GM11168 (cell line): ENCODE results near the gene SUCNR1.
"Not testable (repeated sequence)": the region's sequence is repeated elsewhere in the genome, so short reads cannot be mapped to it uniquely, and the experiment has no call there.

ENCODE experiments used
- in situ Hi-C: fragments of 300-500 bp; cut with MboI; formaldehyde crosslinking; loops from one replicate; pipeline ENCODE4 v1.12.0; 2022; ENCODE audit warnings: low sequenced_read_pairs; ENCODE audit not compliant: unreplicated experiment

Gene SUCNR1, protein sequence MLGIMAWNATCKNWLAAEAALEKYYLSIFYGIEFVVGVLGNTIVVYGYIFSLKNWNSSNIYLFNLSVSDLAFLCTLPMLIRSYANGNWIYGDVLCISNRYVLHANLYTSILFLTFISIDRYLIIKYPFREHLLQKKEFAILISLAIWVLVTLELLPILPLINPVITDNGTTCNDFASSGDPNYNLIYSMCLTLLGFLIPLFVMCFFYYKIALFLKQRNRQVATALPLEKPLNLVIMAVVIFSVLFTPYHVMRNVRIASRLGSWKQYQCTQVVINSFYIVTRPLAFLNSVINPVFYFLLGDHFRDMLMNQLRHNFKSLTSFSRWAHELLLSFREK

DNA sequence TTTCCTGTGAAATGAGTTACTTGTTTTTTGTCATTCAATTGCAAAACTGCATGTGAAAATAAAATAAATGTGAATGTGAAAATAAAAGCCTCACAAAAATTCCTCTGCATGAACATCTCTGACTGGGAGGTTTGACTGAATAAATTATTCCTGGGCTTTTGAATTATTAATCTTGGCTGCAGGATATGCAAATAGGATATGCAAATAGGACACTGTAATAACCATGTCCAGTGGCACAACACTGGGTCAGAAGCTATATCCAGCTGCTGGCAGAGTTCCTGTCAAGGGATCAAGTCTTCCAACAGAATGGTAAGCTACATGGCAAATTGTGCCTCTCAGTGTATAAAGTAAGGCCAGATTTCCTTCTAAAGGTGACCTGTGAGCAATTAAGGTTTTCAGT, at the start of gene SUCNR1:
SUCNR1 (plus strand) TSS at position 246 of the 400 bp plus-strand sequence. CDS start 6,250 bp downstream, outside the sequence.
- in situ Hi-C loops = no loop called here

DNA sequence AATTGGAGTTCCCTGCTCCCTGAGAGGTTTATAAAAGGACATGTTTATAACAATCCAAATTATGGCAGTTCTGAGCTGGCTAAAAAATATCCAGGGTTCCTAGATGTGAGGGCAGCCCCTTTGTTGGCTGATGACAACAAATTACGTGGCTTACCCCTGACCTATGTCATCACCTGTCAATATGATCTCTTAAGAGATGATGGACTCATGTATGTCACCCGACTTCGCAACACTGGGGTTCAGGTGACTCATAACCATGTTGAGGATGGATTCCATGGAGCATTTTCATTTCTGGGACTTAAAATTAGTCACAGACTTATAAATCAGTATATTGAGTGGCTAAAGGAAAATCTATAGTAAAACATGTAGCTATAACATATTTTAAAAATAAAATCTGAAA, 45.6 kb upstream of the SUCNR1 start:
- in situ Hi-C loops = loop anchor here (25.0 kb wide), 1 partner anchor 391 kb away; no protein-coding TSS in a partner anchor

DNA sequence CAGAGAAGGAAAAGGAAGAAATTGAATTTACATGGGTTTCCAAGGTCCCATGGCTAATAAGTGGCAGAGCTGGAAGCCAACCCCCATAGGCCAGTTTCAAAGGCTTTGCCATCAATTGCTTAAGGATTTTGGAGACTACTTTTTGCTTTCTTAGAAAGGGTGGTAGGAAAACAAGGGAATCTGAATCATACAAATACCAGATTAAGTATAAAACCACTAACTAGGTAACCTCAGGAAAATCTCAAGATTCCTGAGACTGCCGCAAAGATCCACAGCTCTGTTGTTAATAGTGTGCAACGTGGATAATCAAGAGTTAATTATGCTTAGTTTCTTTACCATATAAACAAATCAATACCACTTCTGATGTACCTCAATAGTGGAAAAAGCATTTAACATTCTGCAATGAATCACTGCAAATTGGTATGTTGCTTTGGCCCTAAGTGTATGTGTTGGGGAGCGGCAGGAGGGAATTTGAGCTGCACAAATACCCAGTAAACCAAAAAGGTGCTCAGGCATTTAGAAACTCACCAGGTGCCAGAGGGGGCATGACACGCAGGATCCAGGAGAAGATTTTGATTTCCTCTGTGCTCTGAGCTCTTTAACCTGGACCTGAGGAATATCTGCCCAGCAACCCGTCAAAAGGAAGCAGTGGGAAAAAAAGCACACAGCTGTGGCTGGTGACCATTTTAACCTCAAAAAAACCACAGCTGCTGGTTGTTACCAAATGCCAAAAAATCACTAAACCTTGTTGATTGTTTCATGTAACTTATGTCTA, 37.5 kb upstream of the SUCNR1 start:
- in situ Hi-C loops = loop anchor here (25.0 kb wide), 1 partner anchor 399 kb away; no protein-coding TSS in a partner anchor

DNA sequence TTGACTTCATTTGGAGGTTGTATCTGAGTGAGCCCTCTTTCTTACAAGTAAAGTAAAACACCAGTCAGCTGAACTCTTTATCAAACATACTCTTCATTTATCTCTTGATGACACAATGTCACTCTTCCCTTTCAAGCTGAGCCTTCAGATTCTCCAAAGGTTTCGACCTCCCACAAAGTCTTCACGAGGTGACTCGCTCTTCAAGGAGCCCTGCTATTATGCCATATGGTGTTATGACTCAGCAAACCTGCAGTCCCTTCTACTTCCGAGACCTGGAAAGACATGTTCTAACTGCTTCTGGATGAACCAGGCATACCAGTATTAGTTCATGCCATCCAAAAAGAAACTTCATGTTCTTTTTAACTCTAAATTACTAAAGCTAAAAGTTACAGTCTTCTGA, 36.4 kb upstream of the SUCNR1 start:
- in situ Hi-C loops = loop anchor here (25.0 kb wide), 1 partner anchor 400 kb away; no protein-coding TSS in a partner anchor

DNA sequence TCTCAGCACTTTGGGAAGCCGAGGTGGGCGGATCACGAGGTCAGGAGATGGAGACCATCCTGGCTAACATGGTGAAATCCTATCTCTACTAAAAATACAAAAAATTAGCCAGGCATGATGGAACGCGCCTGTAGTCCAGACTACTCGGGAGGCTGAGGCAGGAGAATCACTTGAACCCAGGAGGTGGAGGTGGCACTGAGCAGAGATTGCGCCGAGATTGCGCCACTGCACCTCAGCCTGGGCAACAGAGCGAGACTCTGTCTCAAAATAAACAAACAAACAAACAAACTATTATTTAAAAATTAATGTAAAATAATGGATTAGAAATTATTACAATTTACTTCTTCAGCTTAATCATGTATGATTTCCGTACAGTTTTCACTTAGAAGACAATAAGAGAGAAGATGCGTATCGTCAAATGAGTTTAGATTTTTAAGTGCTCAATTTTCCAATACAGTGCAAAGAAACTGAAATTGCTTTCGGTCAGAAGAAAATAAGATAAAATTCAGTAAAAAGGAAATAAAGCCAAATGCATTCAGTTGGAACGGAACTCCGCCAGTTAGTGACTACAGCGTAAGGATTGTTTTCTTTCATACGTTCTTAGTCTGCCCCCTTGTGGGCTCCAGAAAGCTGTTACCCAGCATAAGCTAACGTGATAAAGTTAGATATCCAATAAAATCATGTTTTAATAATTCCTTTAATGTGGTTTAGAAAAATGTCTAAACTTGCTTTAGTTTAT, 34.7 kb upstream of the SUCNR1 start:
- in situ Hi-C loops = loop anchor here (25.0 kb wide), 1 partner anchor 401 kb away; no protein-coding TSS in a partner anchor

DNA sequence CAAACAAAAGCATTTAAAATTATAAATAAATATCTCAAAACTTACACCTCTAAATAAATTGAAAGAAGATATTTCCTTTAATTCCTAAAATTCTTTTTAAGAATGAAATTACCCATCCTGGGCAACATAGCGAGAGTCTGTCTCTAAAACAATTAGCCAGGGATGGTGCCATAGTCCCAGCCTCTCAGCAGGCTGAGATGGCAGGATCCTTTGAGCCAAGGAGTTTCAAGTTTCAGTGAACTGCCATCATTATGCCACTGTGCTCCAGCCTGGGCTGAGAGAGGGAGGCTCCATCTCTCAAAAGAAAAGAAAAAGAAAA, 34.2 kb upstream of the SUCNR1 start:
- in situ Hi-C loops = loop anchor here (25.0 kb wide), 1 partner anchor 402 kb away; no protein-coding TSS in a partner anchor

DNA sequence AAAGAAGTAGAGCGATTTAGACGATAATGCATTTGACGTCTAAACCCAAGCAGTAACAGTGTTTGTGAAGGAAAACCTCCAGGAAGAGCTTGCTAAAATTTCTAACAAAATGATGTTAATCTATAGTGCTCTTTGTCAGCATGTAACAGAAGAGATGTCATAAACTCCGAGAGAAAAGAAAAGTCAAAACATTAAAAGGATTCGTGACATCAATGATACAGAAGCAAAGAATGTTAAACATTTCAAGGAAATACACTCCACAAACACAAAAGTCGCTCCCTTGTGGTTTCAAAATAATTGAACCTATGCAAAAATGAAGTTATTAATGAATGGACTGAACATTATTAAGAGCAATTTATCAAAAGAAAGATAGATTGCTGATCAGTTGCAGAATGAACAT, 31.6 kb upstream of the SUCNR1 start:
- in situ Hi-C loops = loop anchor here (25.0 kb wide), 1 partner anchor 404 kb away; no protein-coding TSS in a partner anchor

DNA sequence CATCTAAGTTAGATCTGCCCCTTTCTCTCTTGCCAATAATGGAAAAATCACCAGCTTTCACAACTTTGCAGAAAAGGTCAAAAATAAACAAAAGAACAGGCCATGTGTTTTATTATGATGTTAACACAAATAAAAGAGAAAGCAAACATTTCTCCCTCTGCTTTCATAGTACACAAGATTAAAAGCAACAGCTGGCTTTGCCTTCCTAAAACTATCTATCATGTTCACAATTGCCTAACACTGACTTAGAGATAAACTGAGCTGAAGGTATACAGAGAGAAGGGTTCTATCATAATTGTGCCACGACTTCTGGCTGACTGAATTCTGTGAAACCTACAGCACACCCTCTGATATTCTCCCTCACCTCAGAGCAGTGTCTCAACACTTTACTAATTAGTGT, 30.2 kb upstream of the SUCNR1 start:
- in situ Hi-C loops = loop anchor here (25.0 kb wide), 1 partner anchor 406 kb away; no protein-coding TSS in a partner anchor

DNA sequence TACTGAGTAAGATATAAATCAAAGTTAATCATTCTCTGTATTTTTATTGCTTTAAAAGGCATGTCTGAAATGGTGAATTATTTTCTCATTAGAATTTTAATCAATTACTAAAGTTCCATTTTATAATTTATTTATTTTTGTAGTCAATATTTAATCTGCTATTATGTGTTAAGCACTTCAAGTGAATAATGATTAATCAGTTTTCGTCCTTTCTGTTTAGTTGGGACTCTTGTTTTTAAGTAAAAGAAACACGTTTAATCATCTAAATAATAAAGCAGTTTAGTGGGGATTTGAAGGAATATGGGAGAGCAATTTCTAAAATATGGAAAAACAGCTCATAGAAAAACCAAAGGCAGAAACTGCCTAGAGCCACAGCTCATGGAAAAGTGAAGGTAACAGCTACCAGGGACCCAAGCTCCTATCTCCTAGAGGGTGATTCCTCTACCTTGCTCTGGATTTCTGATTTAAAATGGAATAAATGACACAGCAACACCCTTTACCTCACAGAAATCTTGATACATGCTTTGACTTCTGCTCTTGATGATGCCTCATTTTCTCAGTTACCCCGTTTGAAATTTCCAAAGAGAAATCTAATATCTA, 28.0 kb upstream of the SUCNR1 start:
- in situ Hi-C loops = loop anchor here (25.0 kb wide), 1 partner anchor 408 kb away; no protein-coding TSS in a partner anchor

DNA sequence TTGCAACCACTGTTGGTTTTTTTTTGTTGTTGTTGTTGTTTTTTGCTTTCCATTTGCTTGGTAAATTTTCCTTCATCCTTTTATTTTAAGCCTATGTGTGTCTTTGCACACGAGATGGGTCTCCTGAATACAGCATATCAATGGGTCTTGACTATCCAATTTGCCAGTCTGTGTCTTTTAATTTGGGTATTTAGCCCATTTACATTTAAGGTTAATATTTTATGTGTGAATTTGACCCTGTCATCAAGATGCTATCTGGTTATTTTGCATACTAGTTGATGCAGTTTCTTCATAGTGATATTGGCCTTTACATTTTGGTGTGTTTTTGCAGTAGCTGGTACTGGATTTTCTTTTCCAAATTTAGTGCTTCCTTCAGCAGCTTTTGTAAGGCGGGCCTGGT, 23.4 kb upstream of the SUCNR1 start:
- in situ Hi-C loops = not testable (repeated sequence)

DNA sequence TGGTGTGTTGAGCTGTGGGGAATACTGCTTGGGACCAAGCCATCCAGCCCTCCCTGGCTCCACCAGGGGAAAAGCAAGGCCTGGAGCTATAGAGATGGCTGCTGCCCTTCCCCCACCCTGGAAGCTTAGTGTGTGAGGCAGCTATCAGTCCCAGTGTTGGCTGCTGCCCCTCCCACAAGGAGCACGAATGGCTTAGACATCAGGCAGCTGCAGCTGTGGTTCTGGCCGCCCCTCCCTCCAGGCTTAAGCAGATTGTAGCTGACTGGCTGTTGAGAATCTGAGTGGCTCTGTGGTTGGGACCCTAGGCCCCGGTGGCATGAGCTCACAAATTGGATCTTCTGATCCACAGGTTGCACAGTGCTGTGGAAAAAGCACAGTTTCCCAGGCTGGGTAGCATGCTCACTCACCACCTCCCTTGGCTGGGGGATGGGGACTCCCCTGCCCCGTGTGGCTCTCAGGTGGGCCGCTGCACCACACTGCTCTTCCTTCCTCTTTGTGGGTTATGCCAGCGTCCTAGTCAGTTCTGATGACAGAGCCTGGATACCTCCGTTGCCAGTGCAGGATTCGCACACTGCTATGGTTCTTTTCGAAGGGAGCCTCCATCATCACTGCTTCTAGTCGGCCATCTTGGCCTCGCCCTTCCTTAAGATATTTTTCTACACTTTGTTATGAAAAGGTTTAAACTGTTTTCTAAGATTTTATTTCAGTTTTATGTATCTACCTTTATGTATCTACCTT, 21.2 kb upstream of the SUCNR1 start:
- in situ Hi-C loops = no loop called here

DNA sequence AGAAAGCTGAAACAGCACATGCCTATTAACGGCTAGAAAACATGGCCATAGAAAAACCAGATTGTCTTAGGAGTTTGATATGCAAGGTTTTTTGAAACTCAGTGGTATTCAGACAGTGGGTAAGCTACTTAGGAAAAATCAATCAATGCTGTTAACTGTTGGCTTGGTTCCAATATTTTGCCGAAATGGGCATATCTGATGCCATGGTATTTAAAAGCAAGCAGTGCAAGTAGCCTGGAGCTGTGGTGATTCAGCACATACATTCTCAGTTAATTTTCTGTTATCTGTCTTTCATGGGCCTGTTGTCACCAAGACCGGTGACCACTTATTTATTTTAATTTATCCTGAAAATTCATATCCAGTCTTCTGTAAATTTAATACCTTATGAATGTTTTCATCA, 17.3 kb upstream of the SUCNR1 start:
- in situ Hi-C loops = no loop called here

DNA sequence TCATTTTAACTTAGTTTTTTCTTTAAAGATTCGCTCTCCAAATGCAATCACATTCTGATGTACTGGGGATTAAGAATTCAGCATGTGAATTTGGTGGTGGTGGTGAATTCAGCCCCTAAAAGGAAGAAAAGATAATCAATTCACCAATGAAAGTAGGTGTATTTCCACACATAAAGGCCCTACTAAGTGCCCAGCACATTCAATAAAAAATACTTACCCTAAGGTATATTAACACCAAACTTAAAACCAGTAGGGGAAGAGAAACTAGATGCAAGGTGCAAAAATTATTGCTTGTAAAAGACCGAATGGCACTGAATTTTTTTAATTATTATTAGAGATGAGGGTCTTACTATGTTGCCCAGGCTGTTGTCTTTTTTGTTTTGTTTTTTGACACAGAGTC, 16.8 kb upstream of the SUCNR1 start:
- in situ Hi-C loops = no loop called here

DNA sequence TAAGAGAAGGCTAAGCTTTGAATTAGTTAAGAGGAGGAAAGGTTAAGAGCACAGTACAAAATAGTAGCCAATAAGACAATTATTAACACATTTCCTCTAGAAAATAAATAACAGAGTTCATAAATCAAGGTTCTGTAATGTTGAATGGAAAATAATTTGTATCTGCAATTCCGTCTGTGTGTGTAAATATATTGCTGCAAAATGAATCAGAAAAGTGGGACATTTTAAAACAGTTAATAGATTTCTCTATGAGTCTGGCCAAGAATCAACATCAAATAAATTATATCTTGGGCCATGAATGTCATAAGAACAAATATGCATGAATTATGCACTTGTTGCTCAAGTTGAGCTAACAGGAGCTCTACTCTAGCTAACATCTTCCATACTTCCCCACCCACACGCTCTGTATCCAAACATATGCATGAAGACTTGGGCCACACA, 14.2 kb upstream of the SUCNR1 start:
- in situ Hi-C loops = no loop called here

DNA sequence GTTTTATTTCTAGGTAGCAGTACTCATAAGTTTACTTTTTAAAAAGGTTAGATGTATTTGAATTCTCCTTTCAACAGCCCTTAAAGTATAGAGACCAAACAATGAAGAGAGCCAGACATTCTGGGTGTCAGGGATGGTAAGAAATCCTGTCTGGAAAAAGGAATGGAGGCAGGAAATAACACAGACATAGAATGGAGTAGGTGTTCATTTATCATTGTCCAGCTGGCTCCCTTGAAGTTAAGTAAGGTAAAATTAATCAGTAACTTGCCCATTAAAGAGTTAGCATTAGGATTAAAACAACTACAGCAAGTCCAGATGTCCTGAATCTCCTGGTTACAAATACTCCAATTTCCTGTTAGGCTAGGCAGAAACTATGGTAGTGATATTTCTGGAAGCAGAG, 13.5 kb upstream of the SUCNR1 start:
- in situ Hi-C loops = no loop called here

DNA sequence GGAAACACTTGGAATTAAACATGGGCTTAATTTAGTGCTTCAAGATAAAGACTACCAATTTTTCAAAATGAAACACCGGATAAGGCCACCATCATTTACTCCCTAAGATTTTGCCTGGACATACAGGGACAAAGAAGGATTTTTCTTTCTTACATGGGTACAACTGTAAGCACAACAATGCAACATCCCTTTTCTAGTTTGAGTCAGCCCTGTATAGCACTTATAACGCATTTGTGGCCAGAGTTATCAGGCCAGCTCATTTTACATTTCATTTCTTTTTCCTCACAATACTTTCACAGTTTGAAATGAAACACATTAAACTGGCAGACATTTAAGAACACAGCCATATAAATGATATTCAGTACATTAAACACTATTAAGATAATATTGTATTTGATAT, 9.8 kb upstream of the SUCNR1 start:
- in situ Hi-C loops = no loop called here

DNA sequence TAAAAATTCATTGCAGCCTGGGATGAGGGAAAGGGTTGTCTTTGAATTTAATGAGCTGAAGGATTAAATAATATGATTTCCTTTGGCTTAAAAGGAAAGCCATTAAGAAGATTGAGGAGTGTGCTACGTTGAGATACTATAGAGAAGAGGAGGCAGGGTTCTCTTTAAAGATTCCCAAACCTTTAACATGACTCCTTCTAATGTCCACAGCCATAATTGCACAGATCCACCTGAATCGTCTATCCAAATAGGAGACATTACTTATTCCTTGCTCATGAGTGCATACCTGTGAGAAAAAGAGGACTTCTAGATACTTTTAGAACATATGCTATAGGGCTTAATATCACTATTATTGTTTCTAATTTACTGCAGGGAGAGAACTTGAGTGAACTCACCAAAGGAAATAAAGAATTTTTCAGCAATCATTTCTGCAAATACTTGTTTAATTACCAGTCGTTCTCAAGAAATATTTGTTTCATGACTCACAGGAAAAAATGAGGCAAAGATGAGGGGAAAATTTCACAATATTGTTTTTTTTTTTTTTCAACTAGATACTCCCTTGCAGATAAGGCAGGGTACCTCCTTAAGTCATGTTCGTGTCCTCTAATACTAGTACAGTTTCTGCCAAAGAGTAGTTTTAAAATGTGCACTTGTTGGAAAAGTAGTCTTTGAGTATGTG, 8.9 kb upstream of the SUCNR1 start:
- in situ Hi-C loops = no loop called here

DNA sequence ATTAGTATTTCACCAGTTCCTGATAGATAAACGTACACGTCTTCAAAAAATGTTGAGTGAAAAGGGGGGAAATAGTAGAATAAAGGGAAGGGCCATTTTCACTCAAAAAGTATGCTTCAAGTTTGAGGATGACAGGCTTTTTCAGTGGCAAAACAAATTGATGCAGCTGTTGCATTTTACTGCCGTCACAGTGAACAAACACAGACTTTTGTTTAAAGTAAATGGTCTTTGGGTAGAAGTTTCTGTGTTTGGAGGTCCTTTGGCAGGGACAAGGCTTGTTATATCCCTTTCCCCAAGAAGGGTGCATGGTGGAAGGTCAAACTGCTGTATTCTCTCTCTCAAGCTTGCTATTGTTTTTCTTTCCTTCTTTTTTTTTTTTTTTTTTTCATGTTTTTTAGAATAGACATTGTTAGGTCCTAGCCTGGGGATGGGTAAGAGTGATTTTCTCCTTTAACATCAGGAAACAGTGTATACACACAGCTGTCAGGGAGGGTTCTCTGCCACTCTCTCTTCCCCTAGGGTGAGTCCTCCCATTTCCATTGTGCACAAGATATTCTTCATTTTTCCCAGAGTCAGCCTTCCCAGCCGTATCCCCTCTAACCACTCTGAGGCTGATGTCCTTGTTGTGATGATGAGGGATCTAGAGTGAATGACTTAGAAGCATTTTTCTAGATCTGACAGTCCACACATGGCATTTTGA, 6.6 kb upstream of the SUCNR1 start:
- in situ Hi-C loops = no loop called here
